GM12878 (cell line): ENCODE data around the gene FAM199X. TPM values are rescaled to one million over a fixed set of nuclear protein-coding genes. Genes with fewer than 3 reads are reported as not detected.
A peak's percentile ranks its signal among the peaks of the same experiment; 100 is the strongest.

ENCODE experiments used
- ATAC-seq: fragments of 200-7000 bp; cut with Tn5 transposase; 3 replicates; pipeline ENCODE4 v1.9.1; 2020; ENCODE audit warnings: mild to moderate bottlenecking, moderate library complexity
- BruUV-seq: library from RNA; stranded (reverse); fragments of 400-500 nt; replicated peaks from 2 replicates; lab custom pipeline; 2021; lab: Mats Ljungman, UMichigan
- CTCF ChIA-PET: fragments of 300-600 bp; sonication (Branson Sonifier 250); formaldehyde crosslinking; extraction: SDS; loops from one replicate; lab custom pipeline; 2021; ENCODE audit warnings: inconsistent platforms; lab: Yijun Ruan, JAX
- POLR2A ChIA-PET: fragments of 350-600 bp; formaldehyde crosslinking; extraction: SDS; loops from one replicate; lab custom pipeline; 2021; ENCODE audit warnings: inconsistent platforms; lab: Charles Lee
- RAD21 ChIA-PET: fragments of 300-600 bp; sonication (Branson Sonifier 250); formaldehyde crosslinking; loops from one replicate; lab custom pipeline; 2023; ENCODE audit warnings: antibody characterized with exemption; ENCODE audit not compliant: unreplicated experiment; lab: Charles Lee
- SMC1A ChIA-PET: fragments of 300-600 bp; sonication (Branson Sonifier 250); formaldehyde crosslinking; loops from one replicate; lab custom pipeline; 2023; ENCODE audit not compliant: unreplicated experiment, uncharacterized antibody; lab: Charles Lee
- DNase-seq: peaks from one replicate; pipeline ENCODE4 v3.0.0-alpha.2; 2011; ENCODE audit warnings: low read depth, low spot score
- FAIRE-seq: peaks from 3 replicates; lab custom pipeline; 2011; peaks lifted over from hg19 to GRCh38; lab: Jason Lieb, UNC
- H2AFZ ChIP-seq: 2 replicates; pipeline ENCODE4 v1.6.0; 2011; ENCODE audit warnings: low read depth, low read length, control low read depth; ENCODE audit not compliant: control insufficient read depth
- H3K27ac ChIP-seq: 2 replicates; pipeline ENCODE4 v1.5.1; 2011; ENCODE audit warnings: control low read depth; ENCODE audit not compliant: control insufficient read depth, insufficient read depth
- H3K27me3 ChIP-seq, 2 experiments: replicated peaks in 1 of 2; 2 replicates each; pipeline versions ENCODE4 v1.6.0 to v1.6.1; 2011; ENCODE audit warnings: low read length in 1 of 2; ENCODE audit not compliant: control insufficient read depth in 2 of 2, insufficient read depth in 2 of 2
- H3K36me3 ChIP-seq, 2 experiments: 2 replicates each; pipeline ENCODE4 v1.5.1; 2011; ENCODE audit warnings: low read length in 1 of 2; ENCODE audit not compliant: control insufficient read depth in 2 of 2, insufficient read depth in 2 of 2
- H3K4me1 ChIP-seq: 2 replicates; pipeline ENCODE4 v1.6.1; 2011; ENCODE audit warnings: mild to moderate bottlenecking, low read length, moderate library complexity, mixed read lengths; ENCODE audit not compliant: control insufficient read depth, insufficient read depth
- H3K4me2 ChIP-seq: 2 replicates; pipeline ENCODE4 v1.6.0; 2011; ENCODE audit warnings: control low read depth; ENCODE audit not compliant: control insufficient read depth, insufficient read depth
- H3K4me3 ChIP-seq: fragments of 200-600 bp; sonication (generic); 2 replicates; pipeline ENCODE4 v1.5.1; 2016
- H3K79me2 ChIP-seq: 2 replicates; pipeline ENCODE4 v1.6.0; 2011; ENCODE audit warnings: low read length; ENCODE audit not compliant: control insufficient read depth, insufficient read depth
- H3K9ac ChIP-seq: 2 replicates; pipeline ENCODE4 v1.8.0; 2011; ENCODE audit warnings: low read length, control low read depth, mixed read lengths; ENCODE audit not compliant: control insufficient read depth, insufficient read depth
- H3K9me3 ChIP-seq: replicated peaks from 3 replicates; pipeline ENCODE4 v1.5.1; 2011; ENCODE audit warnings: mild to moderate bottlenecking, low read length; ENCODE audit not compliant: control insufficient read depth, insufficient read depth
- H4K20me1 ChIP-seq: 2 replicates; pipeline ENCODE4 v1.6.0; 2011; ENCODE audit not compliant: control insufficient read depth, insufficient read depth
- CHD1 ChIP-seq: IDR thresholded peaks from 2 replicates; pipeline ENCODE4 v1.6.1; 2012; ENCODE audit warnings: low read depth, low read length, improper control_type of control experiment
- NFYB ChIP-seq: IDR thresholded peaks from 2 replicates; pipeline ENCODE4 v1.6.1; 2011; ENCODE audit warnings: low read depth, mild to moderate bottlenecking, low read length, improper control_type of control experiment, moderate library complexity; ENCODE audit not compliant: insufficient read depth
- RBBP5 ChIP-seq: fragments of 200-600 bp; sonication (generic); conservative IDR thresholded peaks from 2 replicates; pipeline ENCODE4 v1.6.1; 2016
- STAT3 ChIP-seq: IDR thresholded peaks from 2 replicates; pipeline ENCODE4 v1.6.1; 2011; ENCODE audit warnings: low read depth, low read length, improper control_type of control experiment
- WGBS: methylation state at CpG from one replicate; pipeline ENCODE4 v1.1.6; 2016; ENCODE audit warnings: low lambda C conversion rate; ENCODE audit not compliant: insufficient replicate concordance, insufficient coverage; ENCODE audit errors: missing lambda C conversion rate; 5-methylcytosine and 5-hydroxymethylcytosine counted together
- in situ Hi-C: fragments of 300-500 bp; cut with MboI; formaldehyde crosslinking; loops from 9 replicates; pipeline ENCODE4 v1.14.3; 2018; ENCODE audit warnings: mixed read lengths
- intact Hi-C: fragments of 100-400 bp; cut with micrococcal nuclease; formaldehyde crosslinking; loops from one replicate; pipeline ENCODE4 v1.14.2; 2022; ENCODE audit not compliant: unreplicated experiment
- polyA plus RNA-seq, 11 experiments: library from polyadenylated mRNA; depleted of rRNA in 4 of 11; unstranded in 6 of 11; stranded (reverse) in 5 of 11; fragments of >200 nt; fragmentation: Nextera tagmentation in 4 of 11; fragmentation: Illumina TruSeq in 1 of 11; extraction: Ambion mirVana in 4 of 11; extraction: Trizol in 1 of 11; gene quantifications; 1 replicate in 1 of 11; 2 replicates in 10 of 11; pipeline versions ENCODE4 v1.2.1 to v1.2.3, GENCODE V29; 2011 to 2016; ENCODE audit warnings: inconsistent platforms in 2 of 11, missing spikeins in 2 of 11, low read depth in 1 of 11
- total RNA-seq, 4 experiments: library from RNA; depleted of rRNA in 3 of 4; stranded (reverse); fragments of >200 nt in 3 of 4; fragmentation: Illumina TruSeq in 1 of 4; extraction: Trizol in 1 of 4; gene quantifications; 2 replicates each; pipeline versions ENCODE4 v1.2.1 to v1.2.3, GENCODE V29; 2013 to 2021
- TF ChIP-seq, protein P1 (sequence below): fragments of 450-650 bp; IDR thresholded peaks from 2 replicates; pipeline ENCODE4 v1.6.1; 2017; ENCODE audit warnings: mild to moderate bottlenecking, low read depth, inconsistent platforms; ENCODE audit not compliant: poor library complexity, severe bottlenecking

The FAM199X gene
- total and polyA plus RNA-seq, 10 of the 15 experiments (the other 5 are each of a cell fraction or from before 2014, with no cell fraction given): 2.4 to 10.9 (median 9.1) TPM

GRCh38 chrX:104137496-104137895, 28.8 kb upstream of the FAM199X start:
- CTCF ChIA-PET: interaction anchor here (0.7 to 3.5 kb wide), 14 partner anchors 10 to 318 kb away, joined by 3 to 41 read pairs (median 4); partner anchors contain the start of genes FAM199X, SLC25A53 and ZCCHC18
- POLR2A ChIA-PET: no interaction called here
- RAD21 ChIA-PET: interaction anchor here (1.1 to 3.1 kb wide), 2 partner anchors 39 to 292 kb away, joined by 3 to 21 read pairs; no protein-coding TSS in a partner anchor
- Histone ChIP-seq H3K9me3 (no peaks in the 10 kb centered on the region; the same call in 2 of the 3 replicates), H2AFZ (no peak overlapping the region), H3K4me3 (no peak overlapping the region), H4K20me1 (no peaks in the 10 kb centered on the region), H3K27ac (no peak overlapping the region), H3K79me2 (no peaks in the 10 kb centered on the region), H3K27me3 (no peaks in the 10 kb centered on the region), H3K4me1 (no peaks in the 10 kb centered on the region), H3K36me3 (no peaks in the 10 kb centered on the region), H3K4me2 (no peak overlapping the region), H3K9ac (no peak overlapping the region)
- SMC1A ChIA-PET: interaction anchor here (0.6 to 2.3 kb wide), 4 partner anchors 28 to 292 kb away, joined by 3 to 16 read pairs (median 10); no protein-coding TSS in a partner anchor
- intact Hi-C loops (loop anchor here (10.0 kb wide), 1 partner anchor 603 kb away; no protein-coding TSS in a partner anchor), in situ Hi-C loops (no loop called here)
- TF ChIP-seq NFYB: peak; percentile 50; the same call in 1 of the 2 replicates
- TF ChIP-seq, protein P1, sequence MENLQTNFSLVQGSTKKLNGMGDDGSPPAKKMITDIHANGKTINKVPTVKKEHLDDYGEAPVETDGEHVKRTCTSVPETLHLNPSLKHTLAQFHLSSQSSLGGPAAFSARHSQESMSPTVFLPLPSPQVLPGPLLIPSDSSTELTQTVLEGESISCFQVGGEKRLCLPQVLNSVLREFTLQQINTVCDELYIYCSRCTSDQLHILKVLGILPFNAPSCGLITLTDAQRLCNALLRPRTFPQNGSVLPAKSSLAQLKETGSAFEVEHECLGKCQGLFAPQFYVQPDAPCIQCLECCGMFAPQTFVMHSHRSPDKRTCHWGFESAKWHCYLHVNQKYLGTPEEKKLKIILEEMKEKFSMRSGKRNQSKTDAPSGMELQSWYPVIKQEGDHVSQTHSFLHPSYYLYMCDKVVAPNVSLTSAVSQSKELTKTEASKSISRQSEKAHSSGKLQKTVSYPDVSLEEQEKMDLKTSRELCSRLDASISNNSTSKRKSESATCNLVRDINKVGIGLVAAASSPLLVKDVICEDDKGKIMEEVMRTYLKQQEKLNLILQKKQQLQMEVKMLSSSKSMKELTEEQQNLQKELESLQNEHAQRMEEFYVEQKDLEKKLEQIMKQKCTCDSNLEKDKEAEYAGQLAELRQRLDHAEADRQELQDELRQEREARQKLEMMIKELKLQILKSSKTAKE: no peak
- no peak for TF ChIP-seq STAT3
- no peak for TF ChIP-seq RBBP5
- no peak for TF ChIP-seq CHD1
- no peak for FAIRE-seq
- peak; percentile 71; the same call in 2 of the 3 replicates for ATAC-seq
- no peak for DNase-seq
- no TSS peak for BruUV-seq
- 91% methylated on average over 3 of the region's 3 CpGs for WGBS
